SKM-1 treated with dmso at 0.1 percent for 144 hours (cell line): Measurements from ENCODE around the gene TSR3.
"Not testable (repeated sequence)": the region's sequence is repeated elsewhere in the genome, so short reads cannot be mapped to it uniquely, and the experiment has no call there.

ENCODE experiments used
- DNase-seq: peaks from one replicate; lab custom pipeline; 2025; ENCODE audit not compliant: unreplicated experiment; lab: John Stamatoyannopoulos, UW

Gene TSR3

DNA sequence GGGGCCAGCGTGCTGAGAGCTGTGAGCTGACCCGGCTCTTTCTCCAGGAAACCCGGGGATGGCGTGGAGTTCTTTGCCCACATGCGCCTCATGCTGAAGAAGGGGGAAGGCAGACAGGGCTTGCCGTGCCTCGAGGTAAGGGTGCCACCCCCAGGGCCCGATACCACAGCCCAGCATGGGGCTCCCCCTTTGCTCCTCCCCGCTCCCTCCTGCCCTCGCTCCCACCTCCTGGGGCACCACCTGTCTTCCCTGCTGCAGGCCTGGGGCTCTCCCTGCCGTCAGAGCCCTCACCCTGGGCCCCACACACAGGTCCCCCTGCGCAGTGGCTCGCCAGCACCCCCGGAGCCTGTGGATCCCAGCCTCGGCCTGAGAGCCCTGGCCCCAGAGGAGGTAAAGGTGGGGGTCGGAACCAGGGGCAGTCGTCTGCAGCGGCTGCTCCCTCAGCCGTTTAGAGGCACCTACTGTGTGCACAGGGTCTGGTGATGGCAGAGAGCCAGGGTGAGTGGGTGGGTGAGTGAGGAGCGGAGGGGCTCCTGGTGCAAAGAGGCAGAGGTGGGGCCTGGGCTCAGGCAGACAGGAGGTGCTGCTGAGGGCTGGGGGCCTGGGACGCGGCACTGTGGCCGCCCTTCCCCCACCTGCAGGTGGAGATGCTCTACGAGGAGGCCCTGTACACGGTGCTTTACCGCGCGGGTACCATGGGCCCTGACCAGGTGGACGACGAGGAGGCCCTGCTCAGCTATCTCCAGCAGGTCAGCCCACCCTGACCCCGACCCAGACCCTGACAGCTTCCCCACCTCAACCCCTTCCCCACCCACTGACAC is 12.6 kb downstream of the TSR3 start:
- DNase-seq: no peak

- DNase-seq: no peak
Measured at GRCh38 chr16:1338119-1338730, 13.5 kb downstream of the TSR3 start.

- no peak for DNase-seq
Measured at GRCh38 chr16:1337486-1337885, 14.2 kb downstream of the TSR3 start.

DNA sequence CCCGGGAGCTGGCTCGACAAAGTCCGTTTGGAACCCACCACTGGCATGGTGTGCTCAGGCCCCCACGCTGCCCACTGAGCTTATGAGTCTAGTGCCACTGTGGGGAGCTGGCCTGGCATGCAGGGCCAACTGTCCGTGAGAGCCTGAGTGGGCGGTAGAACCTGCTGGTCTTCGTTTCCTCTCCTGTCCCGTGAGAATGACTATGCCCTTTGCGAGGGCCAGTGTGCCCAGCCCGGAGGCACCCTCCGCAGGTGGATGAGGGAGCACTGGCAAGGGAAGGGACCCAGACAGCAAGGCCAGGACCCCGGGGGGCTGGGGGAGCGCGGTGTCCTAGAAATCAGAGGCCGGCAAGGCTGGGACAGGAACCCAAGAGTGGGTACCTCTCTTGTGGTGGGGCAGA is 15.1 kb downstream of the TSR3 start:
- DNase-seq: no peak

DNA sequence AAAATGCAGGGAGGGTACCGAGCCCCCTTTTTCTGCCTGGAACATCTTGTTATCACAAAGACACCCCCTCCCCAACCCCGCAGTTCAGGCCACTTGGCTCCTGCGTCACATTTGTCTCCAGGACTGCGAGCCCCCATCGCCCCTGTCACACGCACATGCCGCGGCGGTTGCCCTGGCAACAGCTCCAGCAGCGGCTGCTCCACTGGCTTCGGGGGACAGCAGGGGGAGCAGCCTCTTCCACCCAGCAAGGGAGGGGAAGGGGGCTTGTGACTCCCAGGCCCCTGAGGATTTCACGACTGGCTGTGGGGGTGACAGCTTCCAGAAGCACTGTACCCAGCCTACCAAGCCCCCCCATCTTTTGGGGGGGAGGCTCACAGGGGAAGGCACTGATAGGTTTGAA is 15.7 kb downstream of the TSR3 start:
- DNase-seq: no peak

GRCh38 chr16:1335211-1335971 is 16.3 kb downstream of the TSR3 start:
- DNase-seq: no peak

GRCh38 chr16:1334739-1335138 is 16.9 kb downstream of the TSR3 start:
- no peak for DNase-seq

DNA sequence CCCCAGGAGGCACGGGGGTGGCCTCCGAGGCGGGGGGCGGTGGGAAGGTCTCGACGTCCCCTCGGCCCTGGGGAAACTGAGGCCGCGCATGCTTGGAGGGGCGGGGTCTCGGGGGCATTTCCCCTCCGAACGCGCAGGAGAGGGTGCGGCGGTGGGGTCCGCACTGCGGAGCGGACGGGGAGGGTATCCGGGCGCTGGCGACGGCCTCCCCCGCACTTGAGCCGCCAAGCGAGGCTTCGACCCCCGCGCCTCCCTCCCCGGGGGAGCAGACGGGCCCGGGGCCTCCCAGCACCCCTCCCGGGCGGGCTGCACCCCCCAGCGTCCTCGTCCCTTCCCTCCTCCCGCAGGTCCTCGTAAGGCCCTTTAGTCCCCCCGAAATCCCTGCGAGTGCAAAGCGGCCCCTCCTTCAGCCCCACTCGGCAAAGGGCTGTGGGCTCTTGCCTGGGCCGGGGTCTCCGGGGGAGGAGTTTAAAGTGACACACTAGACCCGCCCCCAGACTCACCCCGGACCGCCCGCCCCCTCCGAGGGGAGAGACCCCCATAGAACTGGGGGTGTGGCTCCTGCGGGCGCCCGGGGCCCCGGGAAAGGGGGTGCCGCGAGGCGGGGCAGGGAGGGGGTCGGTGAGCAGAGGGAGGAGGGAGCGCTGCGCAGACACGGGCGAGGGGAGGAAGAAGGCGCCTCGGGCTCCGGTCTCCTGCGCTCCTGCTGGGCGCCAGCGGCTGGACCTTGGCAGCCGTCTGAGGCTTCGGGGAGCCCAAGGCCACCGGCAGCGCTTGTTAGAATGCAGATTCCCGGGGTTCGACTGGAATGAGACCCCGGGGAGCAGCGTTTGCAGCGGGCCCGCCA is 17.6 kb downstream of the TSR3 start:
- no peak for DNase-seq

- no peak for DNase-seq
Measured at GRCh38 chr16:1333149-1333812, 18.4 kb downstream of the TSR3 start, which contains the start of gene BAIAP3. Gene BAIAP3, plus strand, starts transcription at chr16:1333645. Its CDS starts 4,905 bp downstream, at chr16:1338550.

- DNase-seq: no peak
Measured at GRCh38 chr16:1332618-1333148, 19.0 kb downstream of the TSR3 start.

DNA sequence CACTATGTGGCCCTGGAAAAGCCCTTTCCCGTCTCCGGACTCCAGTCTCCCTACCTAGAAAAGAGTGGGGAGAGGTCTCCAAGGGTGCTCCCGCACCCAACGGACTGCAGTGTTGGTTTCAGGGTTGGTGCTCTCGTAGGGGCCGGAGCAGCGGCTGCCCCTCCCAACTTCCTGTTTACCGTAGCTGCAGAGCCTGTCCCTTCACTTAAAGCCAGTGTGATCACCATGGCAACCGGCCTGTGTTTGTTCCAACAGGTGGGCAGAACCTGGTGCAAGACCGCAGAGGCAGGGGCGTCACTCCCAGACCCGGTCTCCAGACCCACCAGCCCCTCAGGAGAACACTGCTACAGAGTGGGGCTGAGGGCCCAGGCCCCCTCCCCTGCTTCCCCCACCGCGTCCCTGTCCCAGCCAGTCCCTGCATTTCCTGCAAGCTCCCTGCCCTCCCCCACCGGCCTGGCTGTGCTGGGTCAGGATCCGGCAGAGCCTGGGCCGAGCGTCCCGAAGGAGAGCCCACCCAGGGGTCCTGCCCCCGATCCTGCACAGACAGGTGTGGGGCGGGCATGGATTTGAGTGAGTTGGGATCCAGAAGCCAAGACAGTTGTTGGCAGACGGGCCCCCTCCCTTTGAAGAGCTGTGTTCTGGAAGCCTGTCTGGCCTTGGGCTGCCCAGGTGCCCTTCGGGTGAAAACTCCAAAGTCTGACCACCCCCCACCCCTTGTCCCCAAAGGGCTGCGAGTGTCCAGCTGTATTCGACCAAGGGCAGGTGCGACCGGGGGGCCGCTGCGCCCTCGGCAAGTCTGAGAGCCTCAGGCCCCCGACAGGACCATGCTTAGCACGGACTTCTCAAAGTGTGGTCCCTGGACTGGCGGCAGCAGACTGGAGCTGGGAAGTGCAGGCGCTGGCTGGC is 19.7 kb downstream of the TSR3 start:
- DNase-seq: no peak

DNA sequence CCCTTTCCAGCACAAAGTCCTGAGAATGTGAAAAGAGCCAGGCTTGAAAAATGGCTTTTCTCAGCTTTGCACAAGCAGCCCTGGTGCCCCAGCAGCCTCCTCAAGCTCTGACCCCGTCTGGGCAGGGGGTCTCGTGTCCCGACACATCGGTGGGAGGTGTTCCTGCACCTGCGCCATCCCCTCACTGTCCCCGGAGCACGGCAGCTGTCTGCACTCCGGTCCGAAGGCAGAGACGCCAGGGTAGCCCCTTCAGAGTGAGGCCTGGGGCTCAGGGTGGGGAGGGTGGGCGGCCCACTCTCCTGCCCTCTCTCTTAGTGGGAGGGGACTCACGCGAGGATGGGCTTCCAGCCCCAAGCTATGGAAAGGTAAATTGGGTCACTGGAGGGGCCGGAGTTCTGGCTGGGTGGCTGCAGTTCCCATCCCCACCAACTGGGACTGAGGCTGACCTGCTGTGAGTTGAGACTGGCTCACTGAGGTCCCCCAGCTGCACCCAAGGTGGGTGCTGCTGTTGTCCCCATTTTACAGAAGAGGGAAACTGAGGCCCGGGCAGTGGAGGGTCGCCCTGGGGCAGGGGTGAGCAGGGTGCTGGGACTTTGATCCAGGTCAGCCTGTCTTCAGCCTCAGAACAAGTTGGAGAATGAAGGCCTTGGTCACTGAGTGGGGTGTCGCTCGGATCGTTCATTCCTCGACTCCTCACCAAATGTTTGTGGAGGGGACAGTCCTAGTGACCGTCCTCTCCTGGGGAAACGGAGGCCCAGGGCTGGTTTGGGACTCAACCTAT is 20.6 kb downstream of the TSR3 start:
- DNase-seq: no peak

- DNase-seq: peak; percentile 11
Measured at GRCh38 chr16:1330260-1330914, 21.3 kb downstream of the TSR3 start.

DNA sequence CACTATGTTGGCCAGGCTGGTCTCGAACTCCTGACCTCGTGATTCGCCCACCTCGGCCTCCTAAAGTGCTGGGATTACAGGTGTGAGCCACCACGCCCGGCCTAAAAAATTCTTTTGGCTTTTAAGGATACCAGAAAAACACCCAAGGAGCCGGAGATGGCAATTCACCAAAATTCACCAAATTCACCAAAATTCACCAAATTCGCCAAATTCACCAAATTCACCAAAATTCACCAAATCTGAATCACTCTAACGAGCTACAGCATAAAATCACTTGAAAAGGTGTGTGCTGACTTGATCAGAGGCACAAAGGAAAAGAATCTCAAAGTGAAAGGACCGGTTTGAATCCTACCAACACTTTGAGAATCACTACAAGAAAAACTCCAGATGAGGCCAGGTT is 22.7 kb downstream of the TSR3 start:
- DNase-seq: not testable (repeated sequence)

- not testable (repeated sequence) for DNase-seq
Measured at GRCh38 chr16:1328136-1328535, 23.5 kb downstream of the TSR3 start.

GRCh38 chr16:1327619-1327947 is 24.1 kb downstream of the TSR3 start:
- no peak for DNase-seq

- DNase-seq: no peak
Measured at GRCh38 chr16:1326946-1327618, 24.6 kb downstream of the TSR3 start.
